ENCODE data around the gene GNLY. TPM values are rescaled to one million over a fixed set of nuclear protein-coding genes. Genes with fewer than 3 reads are reported as not detected.

Gene GNLY
- total and polyA plus RNA-seq, 2 of the 13 experiments (the other 11 are each of a cell fraction or from before 2014, with no cell fraction given) = not detected

- no TSS peak for BruUV-seq (replicated peaks)
- peaks cover 0 to 20% of the 10 kb centered on the region in 2 experiments; a peak in 3 of 5 replicates for H3K27me3 ChIP-seq (ENCODE audit: control insufficient read depth in 1 of 2, insufficient read depth in 2 of 2, low read length in 2 of 2)
- FAIRE-seq (no peak), DNase-seq (ENCODE audit: low spot score) (no peak), ATAC-seq (peak; percentile 34)
- H3K79me2 ChIP-seq (ENCODE audit: insufficient read depth, low read length) = no peaks in the 10 kb centered on the region
- no peak overlapping the region for H3K27ac ChIP-seq (ENCODE audit: extremely low read length, insufficient read depth, low read length)
- peaks cover 25% of the 10 kb centered on the region for H3K4me1 ChIP-seq (ENCODE audit: insufficient read depth, low read length)
- intact Hi-C loops (cut with micrococcal nuclease; ENCODE audit: unreplicated experiment) = no loop called here
- POLR2A ChIA-PET = no interaction called here
- H3K36me3 ChIP-seq (replicated peaks in 1 of 2; ENCODE audit: control insufficient read depth in 1 of 2, insufficient read depth in 2 of 2, low read length in 2 of 2) = no peaks in the 10 kb centered on the region
- no peak overlapping the region; the same call in 1 of the 2 replicates for H3K9ac ChIP-seq (ENCODE audit: insufficient read depth, low read depth, low read length)
- CTCF ChIA-PET (ENCODE audit: low intra/inter-chr PET ratio, low total read pairs) = no interaction called here
- no peaks in the 10 kb centered on the region for H3K9me3 ChIP-seq (ENCODE audit: low read length)
- peak overlapping the region; percentile 41 for H3K4me2 ChIP-seq (ENCODE audit: low read depth, low read length)
- in situ Hi-C loops (cut with HindIII; ENCODE audit: extremely low pct_ligation_motif_present, low pct_unique_long_range_greater_than_20kb) = no loop called here
- TF ChIP-seq ZBTB7A (CRISPR knock-in tag; IDR thresholded peaks at IDR 0.05) (no peak), ZNF263 (CRISPR knock-in tag; IDR thresholded peaks at IDR 0.05) (peak; percentile 96)
- no peak overlapping the region for H2AFZ ChIP-seq (ENCODE audit: low read length)
- peak overlapping the region in 1 of 3 experiments; percentile 31; a peak in 1 of 6 replicates for H3K4me3 ChIP-seq (replicated peaks in 1 of 3; ENCODE audit: insufficient read depth in 1 of 3, low read depth in 2 of 3, low read length in 3 of 3)
- H4K20me1 ChIP-seq (ENCODE audit: insufficient read depth, low read length) = no peaks in the 10 kb centered on the region
- WGBS (ENCODE audit: low lambda C conversion rate) = 20% methylated on average over 11 of the region's 11 CpGs
These were observed 28.8 kb upstream of the GNLY start for GRCh38 chr2:85665264-85665937.

- no peak overlapping the region for H3K27ac ChIP-seq (ENCODE audit: extremely low read length, insufficient read depth, low read length)
- ATAC-seq = no peak
- 49% methylated on average over 6 of the region's 6 CpGs for WGBS (ENCODE audit: low lambda C conversion rate)
- no TSS peak for BruUV-seq (replicated peaks)
- intact Hi-C loops (cut with micrococcal nuclease; ENCODE audit: unreplicated experiment) (no loop called here), in situ Hi-C loops (cut with HindIII; ENCODE audit: extremely low pct_ligation_motif_present, low pct_unique_long_range_greater_than_20kb) (no loop called here)
- FAIRE-seq = no peak
- no peaks in the 10 kb centered on the region for H3K79me2 ChIP-seq (ENCODE audit: insufficient read depth, low read length)
- H2AFZ ChIP-seq (ENCODE audit: low read length) = no peak overlapping the region
- no peak overlapping the region; the same call in 1 of the 2 replicates for H3K9ac ChIP-seq (ENCODE audit: insufficient read depth, low read depth, low read length)
- no peaks in the 10 kb centered on the region for H3K36me3 ChIP-seq (replicated peaks in 1 of 2; ENCODE audit: control insufficient read depth in 1 of 2, insufficient read depth in 2 of 2, low read length in 2 of 2)
- ChIA-PET CTCF (ENCODE audit: low intra/inter-chr PET ratio, low total read pairs) (no interaction called here), POLR2A (no interaction called here)
- H4K20me1 ChIP-seq (ENCODE audit: insufficient read depth, low read length) = no peaks in the 10 kb centered on the region
- peaks cover 25% of the 10 kb centered on the region for H3K4me1 ChIP-seq (ENCODE audit: insufficient read depth, low read length)
- H3K27me3 ChIP-seq (ENCODE audit: control insufficient read depth in 1 of 2, insufficient read depth in 2 of 2, low read length in 2 of 2) = peaks cover 0 to 26% of the 10 kb centered on the region in 2 experiments; a peak in 3 of 5 replicates
- DNase-seq (ENCODE audit: low spot score) = no peak
- H3K4me2 ChIP-seq (ENCODE audit: low read depth, low read length) = no peak overlapping the region
- H3K9me3 ChIP-seq (ENCODE audit: low read length) = no peaks in the 10 kb centered on the region
- no peak overlapping the region for H3K4me3 ChIP-seq (replicated peaks in 1 of 3; ENCODE audit: insufficient read depth in 1 of 3, low read depth in 2 of 3, low read length in 3 of 3)
- TF ChIP-seq ZNF142 (CRISPR knock-in tag; IDR thresholded peaks at IDR 0.05) = no peak
- TF ChIP-seq ZNF646 (CRISPR knock-in tag; IDR thresholded peaks at IDR 0.05) = peak; percentile 85
- TF ChIP-seq ZNF282 (IDR thresholded peaks at IDR 0.05; ENCODE audit: partially characterized antibody) = peak; percentile 41
These were observed 28.1 kb upstream of the GNLY start for GRCh38 chr2:85666016-85666415.
